Measurements from ENCODE around the gene CTTN. TPM values are rescaled to one million over a fixed set of nuclear protein-coding genes. Genes with fewer than 3 reads are reported as not detected.

Gene CTTN
- total and polyA plus RNA-seq, 2 of the 8 experiments (the other 6 are each of a cell fraction or from before 2014, with no cell fraction given): 84.6 to 216 TPM

DNA sequence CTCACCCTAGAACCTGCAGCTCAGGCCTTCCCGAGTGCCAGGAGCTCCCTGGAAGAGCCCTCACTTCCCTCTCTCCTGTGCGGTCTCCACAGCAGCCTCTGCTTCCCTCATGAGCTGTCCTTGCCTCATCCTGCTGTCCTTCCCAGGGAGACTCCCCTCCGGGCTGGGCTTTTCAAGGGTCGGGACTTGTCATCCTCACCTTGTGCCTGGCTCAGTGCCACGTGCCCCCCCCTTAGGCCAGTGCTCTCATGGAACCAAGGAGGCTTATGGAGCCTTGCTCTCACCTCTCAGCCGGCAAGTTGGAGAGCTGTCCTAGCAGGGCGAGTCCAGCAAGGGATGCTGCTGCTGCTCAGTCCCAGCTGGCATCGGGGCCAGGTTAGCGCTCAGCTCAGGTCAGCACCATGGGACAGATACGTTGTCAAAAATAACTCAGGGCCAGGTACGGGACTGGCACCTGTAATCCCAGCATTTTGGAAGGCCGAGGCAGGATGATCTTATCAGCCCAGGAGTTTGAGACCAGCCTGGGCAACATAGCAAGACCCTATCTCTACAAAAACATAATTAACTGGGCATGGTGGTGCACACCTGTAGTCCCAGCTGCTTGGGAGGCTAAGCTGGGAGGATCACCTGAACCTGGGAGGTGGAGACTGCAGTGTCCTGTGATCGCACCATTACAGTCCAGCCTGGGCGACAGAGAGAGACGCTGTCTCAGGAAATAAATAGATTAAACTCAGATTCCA lies 13.6 kb downstream of the CTTN start:
- POLR2A ChIA-PET (ENCODE audit: partially characterized antibody): interaction anchor here (0.6 to 3.0 kb wide), 4 partner anchors 10 to 264 kb away, joined by 3 to 12 read pairs (median 5); no protein-coding TSS in a partner anchor
- Histone ChIP-seq H3K79me1 (ENCODE audit: low read depth, low read length) (no peaks in the 10 kb centered on the region), H3K23ac (ENCODE audit: insufficient read length) (no peak overlapping the region), H2BK15ac (ENCODE audit: low read length) (no peak overlapping the region), H3K4me2 (ENCODE audit: insufficient read depth in 1 of 2, low read depth in 2 of 2, low read length in 2 of 2) (no peak overlapping the region), H3K27me3 (replicated peaks in 1 of 4; ENCODE audit: control insufficient read depth in 3 of 4, extremely low read depth in 1 of 4, insufficient read depth in 3 of 4, low read length in 3 of 4) (no peaks in the 10 kb centered on the region), H3K14ac (ENCODE audit: insufficient read length) (no peak overlapping the region), H2AK5ac (ENCODE audit: low read depth, low read length) (no peak overlapping the region), H3K4me3 (ENCODE audit: extremely low read depth in 1 of 4, insufficient read depth in 2 of 4, low read depth in 3 of 4, low read length in 4 of 4) (no peak overlapping the region), H4K91ac (replicated peaks; ENCODE audit: insufficient read length, low read length) (no peak overlapping the region), H3K36me3 (ENCODE audit: control insufficient read depth in 2 of 4, insufficient read depth in 4 of 4, low read length in 3 of 4) (peaks cover 46 to 94% (median 88%) of the 10 kb centered on the region in 4 experiments), H3K9me3 (ENCODE audit: insufficient read depth in 2 of 2, low read depth in 1 of 2, low read length in 1 of 2) (no peaks in the 10 kb centered on the region), H2BK20ac (ENCODE audit: low read length) (no peak overlapping the region), H3K4me1 (replicated peaks in 1 of 4; ENCODE audit: control insufficient read depth in 3 of 4, insufficient read depth in 4 of 4, low read length in 3 of 4) (no peaks in the 10 kb centered on the region), H3K27ac (ENCODE audit: low read depth, low read length) (no peak overlapping the region), H2BK120ac (replicated peaks; ENCODE audit: low read depth, low read length) (no peak overlapping the region), H4K20me1 (replicated peaks in 1 of 2; ENCODE audit: control insufficient read depth in 1 of 2, insufficient read depth in 2 of 2, low read length in 2 of 2) (peaks cover 7 to 24% of the 10 kb centered on the region in 2 experiments), H2AFZ (ENCODE audit: low read length) (no peak overlapping the region), H2BK12ac (ENCODE audit: low read depth, low read length) (no peak overlapping the region), H3K4ac (replicated peaks; ENCODE audit: insufficient read length, low read depth, low read length) (no peak overlapping the region), H3K18ac (ENCODE audit: extremely low read depth, low read length) (no peak overlapping the region), H3K9ac (replicated peaks in 1 of 4; ENCODE audit: extremely low read depth in 1 of 4, low read depth in 3 of 4, low read length in 3 of 4) (no peak overlapping the region), H3K56ac (replicated peaks; ENCODE audit: insufficient read length, low read depth, low read length) (no peak overlapping the region), H3K23me2 (ENCODE audit: low read depth, low read length) (no peaks in the 10 kb centered on the region), H4K5ac (ENCODE audit: insufficient read length, low read depth, low read length) (no peak overlapping the region), H2BK5ac (ENCODE audit: low read depth, low read length) (no peak overlapping the region), H4K8ac (ENCODE audit: extremely low read depth, insufficient read depth, low read length) (no peak overlapping the region), H3K79me2 (ENCODE audit: control insufficient read depth in 1 of 2, insufficient read depth in 2 of 2, low read length in 2 of 2) (no peaks in the 10 kb centered on the region)
- CTCF ChIA-PET (ENCODE audit: partially characterized antibody): interaction anchor here (0.9 kb wide), 1 partner anchor 12 kb away, joined by 3 read pairs; no protein-coding TSS in a partner anchor
- 92% methylated on average over 15 of the region's 15 CpGs; no CpG with 5 or more reads in 1 of the 2 experiments for WGBS, 2 experiments (ENCODE audit: extremely low coverage in 1 of 2, insufficient coverage in 1 of 2, insufficient read length in 1 of 2, insufficient replicate concordance in 2 of 2, low coverage in 1 of 2, low lambda C conversion rate in 2 of 2, missing lambda C conversion rate in 1 of 2)
- FAIRE-seq: no peak
- no peak for DNase-seq (ENCODE audit: low read depth in 1 of 2, low spot score in 2 of 2)
- TF ChIP-seq KDM5A (IDR thresholded peaks at IDR 0.05; ENCODE audit: low read length) (no peak), PHF8 (conservative IDR thresholded peaks at IDR 0.05; ENCODE audit: low read depth, low read length) (no peak), JUND (IDR thresholded peaks at IDR 0.05; ENCODE audit: low read length) (no peak), KDM1A (IDR thresholded peaks at IDR 0.05; ENCODE audit: borderline replicate concordance, low read length) (no peak), SP1 (IDR thresholded peaks at IDR 0.05; ENCODE audit: low read depth, low read length) (no peak), SIN3A (conservative IDR thresholded peaks at IDR 0.05 in 1 of 2, IDR thresholded peaks at IDR 0.05 in 1 of 2; ENCODE audit: low read depth in 1 of 2, low read length in 2 of 2) (no peak), ZNF274 (IDR thresholded peaks at IDR 0.05; ENCODE audit: borderline replicate concordance, extremely low read depth, low read length) (no peak), TBP (IDR thresholded peaks at IDR 0.05; ENCODE audit: low read depth, low read length) (no peak), JUN (IDR thresholded peaks at IDR 0.05; ENCODE audit: low read depth, low read length) (no peak), POU5F1 (IDR thresholded peaks at IDR 0.05; ENCODE audit: low read depth, low read length) (no peak), BACH1 (IDR thresholded peaks at IDR 0.05; ENCODE audit: low read length) (no peak), GTF2F1 (IDR thresholded peaks at IDR 0.05; ENCODE audit: borderline replicate concordance, low read depth, low read length) (no peak)
- TF ChIP-seq, protein P1, sequence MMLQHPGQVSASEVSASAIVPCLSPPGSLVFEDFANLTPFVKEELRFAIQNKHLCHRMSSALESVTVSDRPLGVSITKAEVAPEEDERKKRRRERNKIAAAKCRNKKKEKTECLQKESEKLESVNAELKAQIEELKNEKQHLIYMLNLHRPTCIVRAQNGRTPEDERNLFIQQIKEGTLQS (IDR thresholded peaks at IDR 0.05; ENCODE audit: insufficient read depth, low read depth, low read length): no peak

Measured in H1 (cell line).